ENCODE measurements around the gene C3orf52.

The C3orf52 gene

DNA sequence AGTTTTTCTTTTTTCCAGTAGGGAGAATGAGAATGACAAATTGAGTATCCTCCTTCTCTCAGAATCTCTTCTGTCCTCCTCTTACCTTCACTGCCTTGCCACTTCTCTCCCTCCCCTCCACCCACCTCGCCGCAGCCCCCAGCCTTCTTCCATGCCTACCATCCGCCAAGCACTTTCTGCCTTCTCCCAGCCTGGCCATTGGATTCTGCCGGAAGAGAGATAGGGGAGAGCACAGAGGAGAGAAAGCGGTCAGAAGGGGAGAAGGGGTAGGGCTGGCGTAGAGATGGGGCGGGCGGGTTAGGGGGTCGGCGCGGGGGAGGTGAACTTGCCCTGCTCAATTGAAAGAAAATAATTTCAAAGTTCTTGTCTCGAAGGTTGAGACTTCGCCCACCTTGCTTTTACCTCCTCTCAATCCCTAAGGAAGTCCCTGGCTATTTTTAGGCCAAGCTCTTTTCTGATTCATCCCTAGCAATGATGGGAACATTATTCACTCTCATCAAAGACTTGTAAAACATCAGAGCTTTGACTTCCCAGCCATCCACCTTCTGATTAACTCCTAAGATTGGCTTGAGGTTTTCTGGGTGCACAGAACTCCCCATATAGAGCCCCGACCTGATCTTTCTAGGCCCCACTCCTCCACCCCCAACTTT, 811 bp downstream of the C3orf52 start:
- DNase-seq (ENCODE audit: low read depth): no peak

DNA sequence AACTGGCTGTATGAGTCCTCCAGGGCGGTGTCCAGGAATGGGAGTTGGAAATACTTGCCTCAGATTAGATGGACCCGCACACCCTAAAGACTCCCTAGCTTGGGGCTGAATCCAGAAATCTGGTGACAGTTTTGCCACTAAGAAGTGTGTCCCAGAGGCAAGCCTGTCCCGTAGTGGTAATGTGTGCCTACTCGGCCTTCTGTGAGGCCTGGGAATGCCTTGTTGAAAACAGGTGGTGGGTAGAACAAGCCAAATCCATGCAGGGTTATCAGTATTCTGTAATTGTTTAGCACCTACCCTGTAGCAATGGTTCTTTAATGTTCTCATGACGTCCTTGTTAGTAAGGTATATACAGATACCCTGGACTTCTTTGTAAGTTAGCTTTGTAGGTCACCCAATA, 1.6 kb downstream of the C3orf52 start:
- DNase-seq (ENCODE audit: low read depth): no peak

GRCh38 chr3:112088944-112089343, 2.8 kb downstream of the C3orf52 start:
- DNase-seq (ENCODE audit: low read depth): no peak

DNA sequence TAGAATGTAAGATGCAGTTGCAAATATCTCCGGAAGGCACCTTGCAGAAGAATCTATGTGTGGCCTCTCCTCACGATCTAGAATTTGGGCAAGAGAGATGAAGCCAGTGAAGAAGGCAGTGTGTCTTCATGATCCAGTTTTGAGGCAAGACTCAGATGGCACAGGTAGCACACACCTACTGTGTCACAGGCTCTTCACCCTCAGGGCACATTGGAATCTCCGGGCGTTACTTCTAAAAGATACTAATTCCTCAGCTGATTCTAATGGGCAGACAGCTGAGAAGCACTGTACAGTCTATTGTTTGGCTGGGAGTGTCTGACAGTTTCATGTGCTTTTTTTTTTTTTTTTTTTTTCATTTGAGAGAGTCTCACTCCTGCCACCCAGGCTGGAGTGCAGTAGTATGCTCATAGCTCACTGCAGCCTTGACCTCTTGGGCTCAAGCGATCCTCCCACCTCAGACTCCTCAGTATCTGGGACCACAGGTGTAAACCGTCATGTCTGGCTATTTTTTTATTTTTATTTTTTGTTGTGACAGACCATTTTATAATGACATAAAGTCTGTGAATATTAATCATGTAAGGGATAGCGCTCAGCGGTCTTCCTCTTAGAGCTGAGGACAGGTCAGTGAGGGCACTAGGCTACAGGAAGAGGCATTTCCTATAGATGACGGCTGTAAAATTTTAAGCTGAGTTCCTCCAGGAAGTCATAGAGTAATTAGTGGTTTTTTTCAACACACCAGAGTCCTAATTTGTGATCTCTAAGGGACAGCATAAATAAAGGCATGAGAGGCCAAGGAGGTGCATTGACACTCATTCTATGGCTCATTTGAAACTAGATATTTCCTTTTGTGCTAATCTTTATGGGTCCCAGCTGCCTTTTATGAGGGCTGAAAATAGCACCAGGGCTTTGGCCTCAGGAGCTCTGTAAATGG, 4.0 kb downstream of the C3orf52 start:
- DNase-seq (ENCODE audit: low read depth): no peak

- DNase-seq (ENCODE audit: low read depth): no peak
Observed at GRCh38 chr3:112090887-112091586, 4.8 kb downstream of the C3orf52 start.

DNA sequence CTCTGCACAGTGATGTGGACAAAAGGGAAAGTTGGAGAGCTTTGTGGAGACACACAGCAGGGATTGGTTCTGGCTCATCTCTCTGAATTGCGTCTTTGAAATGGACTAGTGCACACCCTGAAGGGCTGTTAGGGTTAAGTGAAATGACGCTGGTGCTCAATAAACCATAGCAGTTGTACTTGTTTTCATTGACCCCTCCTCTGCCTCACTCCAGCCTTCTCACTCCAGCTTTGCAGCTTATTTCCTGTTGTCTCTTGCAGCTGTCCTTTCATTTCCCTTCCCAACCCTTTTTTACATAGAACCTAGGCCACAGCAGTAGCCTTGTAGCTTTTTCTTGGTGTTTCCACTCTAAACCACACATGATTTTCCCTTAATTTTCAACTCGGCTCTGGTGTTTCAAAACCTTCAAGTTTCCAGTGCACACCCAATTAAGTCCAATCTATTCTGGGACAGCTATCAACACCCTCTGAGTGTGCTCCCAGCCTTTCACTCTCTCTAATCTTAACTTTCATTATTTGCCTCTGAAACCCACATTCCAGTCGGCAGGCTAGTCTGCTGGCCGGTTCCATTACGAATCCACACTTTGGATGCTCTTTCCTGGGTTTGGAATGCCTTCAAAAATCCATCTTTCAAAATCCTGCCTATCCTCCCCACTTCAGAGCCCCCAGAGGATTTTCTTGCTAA, 6.4 kb downstream of the C3orf52 start:
- no peak for DNase-seq (ENCODE audit: low read depth)

DNA sequence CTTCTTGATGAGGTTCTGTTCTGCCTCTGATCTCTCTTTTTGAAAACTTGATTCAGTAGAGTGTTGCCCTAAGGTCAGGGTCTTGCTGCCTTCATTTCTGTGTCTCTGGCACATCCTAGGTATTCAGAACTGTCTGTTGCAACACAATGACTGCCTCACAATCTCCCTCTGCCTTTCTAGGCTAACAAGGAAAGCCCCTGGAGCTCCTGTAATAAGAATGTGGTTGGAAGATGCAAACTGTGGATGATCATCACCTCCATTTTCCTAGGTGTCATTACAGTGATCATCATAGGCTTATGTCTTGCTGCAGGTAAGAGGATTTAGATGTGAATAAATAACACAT, 7.0 kb downstream of the C3orf52 start:
- no peak for DNase-seq (ENCODE audit: low read depth)

GRCh38 chr3:112095731-112096130, 9.5 kb downstream of the C3orf52 start:
- DNase-seq (ENCODE audit: low read depth): no peak

DNA sequence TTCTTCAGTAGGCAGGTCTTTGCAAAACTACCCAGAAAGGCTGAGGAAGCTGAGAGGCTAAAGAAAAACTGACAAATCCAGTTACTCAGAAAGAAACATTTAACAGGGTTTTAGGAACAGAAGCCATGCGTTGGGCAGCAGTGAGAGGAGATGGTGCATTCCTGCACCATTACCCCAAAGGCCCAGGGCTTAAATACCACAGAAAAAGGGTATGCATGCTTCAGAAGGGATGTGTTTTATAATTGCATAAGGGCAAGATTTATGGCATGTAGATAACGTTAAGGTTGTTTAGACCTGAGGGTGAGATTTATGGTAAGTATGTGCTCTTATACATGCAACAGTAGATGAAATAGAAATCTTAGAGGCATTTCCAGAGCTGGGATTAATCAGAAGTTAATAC, 10.0 kb downstream of the C3orf52 start:
- DNase-seq (ENCODE audit: low read depth): no peak

DNA sequence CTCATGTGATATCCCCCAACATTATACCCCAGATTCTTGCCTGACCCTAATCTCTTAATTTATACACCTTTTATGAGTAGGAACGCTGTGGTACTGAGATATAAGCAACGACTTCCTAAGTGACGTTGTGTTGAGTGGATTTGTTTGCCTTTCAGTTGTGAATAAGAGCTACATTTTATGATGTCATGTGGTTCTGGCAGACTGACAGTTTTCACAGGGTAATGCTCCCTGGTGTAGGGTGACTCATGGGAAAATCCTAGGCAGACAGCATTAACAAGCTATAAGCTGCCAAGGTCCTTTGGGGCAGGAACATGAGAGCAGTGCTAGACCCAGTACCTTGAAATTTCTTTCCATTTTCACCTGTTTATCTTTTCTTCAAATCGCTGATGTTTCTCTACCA, 11.2 kb downstream of the C3orf52 start:
- peak; percentile 93 for DNase-seq (ENCODE audit: low read depth)

DNA sequence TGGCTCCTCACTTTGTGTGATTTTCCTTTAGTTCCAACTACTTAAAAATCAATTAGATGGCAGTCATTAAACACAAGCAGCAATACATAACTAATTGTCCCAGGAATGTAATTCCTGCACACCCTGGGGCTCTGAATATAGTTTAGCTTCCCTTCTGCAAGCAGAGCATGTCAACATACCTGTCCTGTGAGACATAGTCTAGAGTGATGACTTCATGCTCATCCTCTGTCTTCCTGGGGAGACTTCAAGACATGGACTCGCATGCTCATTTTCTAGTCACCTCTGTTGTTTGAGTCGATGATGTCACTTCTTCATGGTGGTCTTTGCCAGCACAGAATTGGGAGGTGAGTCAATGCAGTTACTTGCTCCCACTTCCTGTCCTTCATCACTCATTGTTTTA, 15.7 kb downstream of the C3orf52 start:
- no peak for DNase-seq (ENCODE audit: low read depth)

GRCh38 chr3:112104774-112105173, 18.6 kb downstream of the C3orf52 start:
- DNase-seq (ENCODE audit: low read depth): no peak

DNA sequence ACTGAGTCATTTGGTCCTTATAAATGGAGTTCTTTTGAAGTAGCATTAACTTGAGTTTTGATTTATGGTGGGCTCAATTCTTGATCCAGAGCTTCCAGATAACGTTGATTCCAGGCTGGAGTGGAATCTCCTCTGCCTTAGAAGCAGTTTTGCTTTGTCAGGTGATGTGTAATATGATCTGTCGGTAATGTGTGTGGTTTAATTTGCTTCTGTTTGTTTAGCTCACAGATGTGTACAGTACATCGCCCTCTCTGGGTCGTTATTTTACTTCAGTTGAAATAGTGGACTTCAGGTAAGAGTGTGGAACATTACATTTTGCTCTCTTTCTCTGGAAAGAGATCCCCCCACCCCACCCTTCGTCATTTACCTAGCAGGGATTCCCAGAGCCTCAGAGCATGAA, 23.1 kb downstream of the C3orf52 start:
- no peak for DNase-seq (ENCODE audit: low read depth)

GRCh38 chr3:112111785-112112402, 25.7 kb downstream of the C3orf52 start:
- DNase-seq (ENCODE audit: low read depth): peak; percentile 65

DNA sequence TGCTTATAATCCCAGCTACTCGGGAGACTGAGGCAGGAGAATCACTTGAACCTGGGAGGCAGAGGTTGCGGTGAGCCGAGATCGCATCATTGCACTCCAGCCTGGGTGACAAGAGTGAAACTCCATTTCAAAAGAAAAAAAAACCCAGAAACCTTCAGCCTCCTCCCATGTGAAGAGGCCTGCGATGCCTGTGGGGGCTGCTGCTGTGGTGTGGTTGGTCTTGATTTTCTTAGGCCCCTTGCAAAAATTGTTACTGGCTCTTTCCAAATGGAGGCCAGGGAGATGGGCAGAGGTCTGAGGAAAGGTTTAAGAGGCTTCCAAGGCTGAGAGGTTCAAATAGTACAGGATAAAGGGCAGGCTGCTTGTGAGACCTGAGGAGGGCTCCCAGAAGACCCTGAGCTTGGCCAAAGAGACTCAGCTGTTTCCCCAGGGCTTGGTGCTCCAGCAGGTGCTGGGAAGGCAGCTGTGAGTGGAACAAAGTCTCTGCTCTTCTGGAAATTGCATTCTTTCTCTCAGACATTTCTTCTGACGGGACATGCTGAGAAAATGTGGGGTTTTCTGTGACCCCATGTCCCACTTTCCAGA, 28.5 kb downstream of the C3orf52 start:
- DNase-seq (ENCODE audit: low read depth): no peak

- DNase-seq (ENCODE audit: low read depth): no peak
Observed at GRCh38 chr3:112115161-112115739, 29.1 kb downstream of the C3orf52 start.

- DNase-seq (ENCODE audit: low read depth): no peak
Observed at GRCh38 chr3:112115806-112116383, 29.7 kb downstream of the C3orf52 start.

DNA sequence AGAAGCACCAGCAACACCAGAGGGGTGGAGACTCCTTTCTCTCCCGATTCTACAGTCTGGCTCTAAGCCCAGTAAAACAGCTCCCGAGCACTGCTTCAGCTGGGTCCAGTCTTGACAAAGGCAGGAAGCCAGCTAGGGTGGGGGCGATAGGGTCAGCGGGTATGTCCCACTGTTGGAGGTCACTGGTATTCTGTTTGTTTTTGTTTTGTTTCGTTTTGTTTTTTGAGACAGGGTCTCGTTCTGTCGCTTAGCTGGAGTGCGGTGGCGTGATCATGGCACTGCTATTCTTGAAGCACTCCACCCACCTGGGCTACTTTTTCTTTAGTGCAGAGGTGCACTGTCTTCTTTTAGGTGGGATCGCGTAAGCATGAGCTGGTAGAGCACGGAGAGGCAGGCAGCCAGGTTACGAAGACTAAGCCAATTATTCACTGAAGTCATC, 30.6 kb downstream of the C3orf52 start:
- DNase-seq (ENCODE audit: low read depth): no peak

DNA sequence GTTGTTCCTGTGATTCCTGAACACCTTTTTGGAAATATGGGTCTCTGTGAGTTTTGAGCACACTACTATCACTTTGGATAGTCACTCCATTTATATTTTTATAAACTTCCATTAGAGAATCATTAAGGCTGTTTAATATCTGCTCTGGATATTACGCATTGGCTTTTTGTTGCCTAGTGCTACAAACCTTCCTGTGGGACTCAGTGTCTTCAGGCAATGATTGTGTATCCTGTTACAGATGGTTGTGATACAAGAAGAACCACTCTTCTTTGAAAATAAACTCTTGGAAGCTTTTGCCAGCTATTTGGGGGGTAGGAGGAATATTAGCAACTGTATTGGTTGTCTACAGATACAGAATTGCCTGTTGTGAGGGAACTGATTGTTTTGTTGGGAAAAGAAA, 31.2 kb downstream of the C3orf52 start:
- DNase-seq (ENCODE audit: low read depth): no peak

DNA sequence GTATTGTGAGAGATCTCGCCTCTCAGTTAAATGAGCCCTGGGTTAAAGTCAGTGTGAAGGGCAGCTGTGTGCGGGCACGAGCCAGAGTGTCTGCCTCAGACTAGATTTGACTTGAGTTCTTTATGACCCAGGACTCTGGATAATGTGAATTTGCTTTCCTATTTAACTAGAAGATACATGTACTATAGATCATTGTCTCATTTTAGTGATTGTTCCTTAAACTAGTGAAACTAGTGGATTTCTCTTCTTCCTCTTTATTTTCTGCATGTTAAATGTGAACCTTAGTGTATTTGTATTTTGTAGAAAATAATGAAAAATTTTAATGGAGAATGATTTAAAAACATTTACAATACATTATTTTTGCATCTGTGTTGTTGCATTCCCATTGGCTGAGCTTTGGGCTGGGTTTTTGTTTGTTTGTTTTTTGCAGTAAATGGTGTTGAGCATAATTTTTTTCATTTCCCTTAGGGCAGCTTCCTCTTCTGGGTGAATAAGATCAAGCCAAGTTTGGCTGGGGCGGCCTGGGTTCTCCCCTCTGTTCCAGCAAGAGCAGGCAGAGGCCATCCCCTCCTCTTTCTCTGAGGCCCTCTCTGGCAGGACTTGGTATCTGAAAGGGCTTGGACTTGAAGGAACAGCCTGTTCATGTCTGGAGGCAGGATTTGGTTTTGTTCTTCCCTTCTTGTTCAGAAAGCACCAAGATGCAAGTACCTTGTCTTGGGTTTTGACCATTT, 31.8 kb downstream of the C3orf52 start:
- DNase-seq (ENCODE audit: low read depth): no peak

Data from fibroblast of the conjunctiva (primary cell).